OCI-LY7 (cell line): ENCODE measurements around the gene HEY2. TPM values are rescaled to one million over a fixed set of nuclear protein-coding genes. Genes with fewer than 3 reads are reported as not detected.

Experiments
- BruUV-seq: library from RNA; stranded (reverse); fragments of 400-500 nt; replicated peaks from 2 replicates; lab custom pipeline; 2021; lab: Mats Ljungman, UMichigan
- CTCF ChIA-PET: fragments of 300-600 bp; sonication (Branson Sonifier 250); formaldehyde crosslinking; loops from one replicate; lab custom pipeline; 2022; ENCODE audit warnings: antibody characterized with exemption; ENCODE audit not compliant: unreplicated experiment; lab: Charles Lee
- POLR2A ChIA-PET: fragments of 300-600 bp; sonication (Branson Sonifier 250); formaldehyde crosslinking; loops from one replicate; lab custom pipeline; 2022; ENCODE audit warnings: antibody characterized with exemption; lab: Charles Lee
- DNase-seq: peaks from one replicate; pipeline ENCODE4 v3.0.0-alpha.2; 2015; ENCODE audit warnings: low spot score
- H2AFZ ChIP-seq: fragments of 200-600 bp; sonication (generic), shearing (Covaris generic); 2 replicates; pipeline ENCODE4 v1.6.1; 2014; ENCODE audit warnings: mild to moderate bottlenecking, antibody characterized with exemption, low read length, moderate library complexity
- H3K27ac ChIP-seq: fragments of 200-600 bp; sonication (generic); 2 replicates; pipeline ENCODE4 v1.5.1; 2014; ENCODE audit warnings: mixed run types, low read depth, mild to moderate bottlenecking, moderate library complexity, low read length, inconsistent platforms; ENCODE audit not compliant: poor library complexity, severe bottlenecking
- H3K36me3 ChIP-seq: fragments of 200-600 bp; sonication (generic); 2 replicates; pipeline ENCODE4 v1.6.1; 2014; ENCODE audit warnings: mild to moderate bottlenecking, antibody characterized with exemption, low read length, moderate library complexity, mixed read lengths; ENCODE audit not compliant: insufficient read depth
- H3K4me1 ChIP-seq: fragments of 200-600 bp; sonication (generic); 2 replicates; pipeline ENCODE4 v1.5.1; 2014; ENCODE audit warnings: mild to moderate bottlenecking, low read length; ENCODE audit not compliant: insufficient read depth, poor library complexity, severe bottlenecking
- H3K4me2 ChIP-seq: fragments of 200-600 bp; sonication (generic); 2 replicates; pipeline ENCODE4 v1.6.1; 2014; ENCODE audit warnings: mild to moderate bottlenecking, low read length
- H3K4me3 ChIP-seq: fragments of 200-600 bp; sonication (generic); 2 replicates; pipeline ENCODE4 v1.5.1; 2014; ENCODE audit warnings: mild to moderate bottlenecking, low read depth, low read length; ENCODE audit not compliant: poor library complexity, severe bottlenecking
- H3K79me2 ChIP-seq: fragments of 200-600 bp; sonication (generic); 2 replicates; pipeline ENCODE4 v1.6.1; 2016; ENCODE audit warnings: low read depth, mild to moderate bottlenecking, low read length, moderate library complexity, mixed read lengths; ENCODE audit not compliant: insufficient read depth
- H3K9me2 ChIP-seq: fragments of 200-600 bp; sonication (generic); 2 replicates; pipeline ENCODE4 v1.6.1; 2016; ENCODE audit warnings: mild to moderate bottlenecking, low read length, mixed read lengths; ENCODE audit not compliant: insufficient read depth
- H3K9me3 ChIP-seq: fragments of 200-600 bp; sonication (generic); 2 replicates; pipeline ENCODE4 v1.6.1; 2014; ENCODE audit warnings: mild to moderate bottlenecking, mixed run types, low read length, mixed read lengths
- H4K20me1 ChIP-seq: fragments of 200-600 bp; sonication (generic); 2 replicates; pipeline ENCODE4 v1.6.1; 2014; ENCODE audit warnings: mild to moderate bottlenecking, antibody characterized with exemption, low read length, moderate library complexity, mixed read lengths; ENCODE audit not compliant: insufficient read depth
- CTCF ChIP-seq: fragments of 200-600 bp; sonication (generic); conservative IDR thresholded peaks from 2 replicates; pipeline ENCODE4 v1.5.1; 2014; ENCODE audit warnings: mild to moderate bottlenecking, antibody characterized with exemption, low read length, moderate library complexity, mixed read lengths
- EZH2phosphoT487 ChIP-seq: fragments of 200-600 bp; sonication (generic); IDR thresholded peaks from 2 replicates; pipeline ENCODE4 v1.6.1; 2018; ENCODE audit warnings: low read depth, borderline replicate concordance, mild to moderate bottlenecking, mixed run types, antibody characterized with exemption, low read length, moderate library complexity, mixed read lengths
- intact Hi-C: fragments of 100-400 bp; cut with micrococcal nuclease; formaldehyde crosslinking; loops from one replicate; pipeline ENCODE4 v1.10.0; 2022; ENCODE audit not compliant: unreplicated experiment
- total RNA-seq, 2 experiments: library from RNA; depleted of rRNA in 1 of 2; stranded (reverse); fragments of >200 nt in 1 of 2; shearing (Covaris generic) in 1 of 2; gene quantifications; 2 replicates each; pipeline ENCODE4 v1.2.3, GENCODE V29; 2014 to 2022

HEY2 gene
- total RNA-seq, 2 experiments from 2014 or later, result 0.32 to 1.3 TPM

- ChIA-PET CTCF (no interaction called here), POLR2A (no interaction called here)
- no TSS peak for BruUV-seq
- Histone ChIP-seq H3K4me3 (no peak overlapping the region), H3K4me1 (no peaks in the 10 kb centered on the region), H3K79me2 (no peaks in the 10 kb centered on the region), H3K36me3 (no peaks in the 10 kb centered on the region), H3K27ac (no peak overlapping the region), H4K20me1 (no peaks in the 10 kb centered on the region), H2AFZ (no peak overlapping the region), H3K4me2 (no peak overlapping the region), H3K9me2 (no peaks in the 10 kb centered on the region), H3K9me3 (no peaks in the 10 kb centered on the region)
- TF ChIP-seq EZH2phosphoT487 (no peak), CTCF (no peak)
- no peak for DNase-seq
- intact Hi-C loops, result no loop called here
Measured at GRCh38 chr6:125711013-125711675, 38.3 kb upstream of the HEY2 start.

- Histone ChIP-seq H4K20me1 (no peaks in the 10 kb centered on the region), H3K4me2 (no peak overlapping the region), H3K27ac (no peak overlapping the region), H3K79me2 (no peaks in the 10 kb centered on the region), H3K4me3 (no peak overlapping the region), H3K9me2 (no peaks in the 10 kb centered on the region), H3K36me3 (no peaks in the 10 kb centered on the region), H3K4me1 (no peaks in the 10 kb centered on the region), H2AFZ (no peak overlapping the region), H3K9me3 (no peaks in the 10 kb centered on the region)
- ChIA-PET CTCF (no interaction called here), POLR2A (interaction anchor here (1.2 kb wide), 1 partner anchor 32 kb away, joined by 4 read pairs; no protein-coding TSS in a partner anchor)
- TF ChIP-seq EZH2phosphoT487 (no peak), CTCF (no peak)
- BruUV-seq, result no TSS peak
- DNase-seq, result no peak
- intact Hi-C loops, result no loop called here
Measured at GRCh38 chr6:125714441-125715090, 34.9 kb upstream of the HEY2 start.
